Stimulated activated naive B cell treated with anti-CD40 and anti-IgM and Interleukin-4, amounts not matched to agents 10 μg/mL and 1 μg/mL and 100 μg/mL, for 72 hours (primary cell): ENCODE results near the gene SLC39A11.
"Not testable (repeated sequence)": the region's sequence is repeated elsewhere in the genome, so short reads cannot be mapped to it uniquely, and the experiment has no call there.

ENCODE experiments used
- ATAC-seq, 2 donors: fragments of 150-1000 bp; cut with Tn5 transposase; replicated peaks; 2 replicates each; pipeline ENCODE4 v1.10.0; 2021; ENCODE audit warnings: moderate library complexity in 1 of 2
- DNase-seq: peaks from one replicate; pipeline ENCODE4 v3.0.0; 2021
- H3K27ac Mint-ChIP-seq: one replicate; pipeline ENCODE4 v1.8.0; 2022; ENCODE audit warnings: mild to moderate bottlenecking, mixed read lengths
- H3K27me3 Mint-ChIP-seq, 2 donors: one replicate each; pipeline ENCODE4 v1.8.0; 2022; ENCODE audit warnings: mixed read lengths in 2 of 2
- H3K36me3 Mint-ChIP-seq, 2 donors: one replicate each; pipeline ENCODE4 v1.8.0; 2022; ENCODE audit warnings: mixed read lengths in 2 of 2, mild to moderate bottlenecking in 1 of 2
- H3K4me1 Mint-ChIP-seq, 2 donors: one replicate each; pipeline ENCODE4 v1.8.0; 2022; ENCODE audit warnings: mixed read lengths in 2 of 2, mild to moderate bottlenecking in 1 of 2
- H3K4me3 Mint-ChIP-seq, 2 donors: one replicate each; pipeline ENCODE4 v1.8.0; 2022; ENCODE audit warnings: mild to moderate bottlenecking in 2 of 2, mixed read lengths in 2 of 2, moderate library complexity in 1 of 2
- H3K9me3 Mint-ChIP-seq, 2 donors: one replicate each; pipeline ENCODE4 v1.8.0; 2022; ENCODE audit warnings: mixed read lengths in 2 of 2, mild to moderate bottlenecking in 1 of 2

The SLC39A11 gene

DNA sequence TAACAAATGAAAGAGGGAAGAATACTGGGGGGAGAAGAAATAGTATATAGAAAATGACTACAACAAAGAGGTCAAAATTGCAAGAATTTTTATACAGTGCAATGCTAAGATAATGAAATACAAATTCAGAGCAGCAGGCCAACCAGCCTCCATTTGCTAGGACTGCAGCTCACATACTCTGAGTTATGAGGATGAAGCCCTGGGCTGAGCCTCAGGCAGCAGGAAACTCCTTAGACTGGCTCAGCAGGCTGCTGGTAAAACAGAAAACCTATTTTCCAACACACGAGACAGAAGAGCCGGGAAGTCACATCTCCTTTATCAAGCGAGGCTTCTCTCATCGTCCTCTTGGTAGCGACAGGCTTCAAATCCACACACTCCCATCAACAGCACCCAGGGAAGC, 296.5 kb downstream of the SLC39A11 start:
- Mint-ChIP-seq H3K27me3 (no peaks in the 10 kb centered on the region), H3K36me3 (peaks cover 73 to 94% of the 10 kb centered on the region in 2 donors), H3K4me3 (no peak overlapping the region), H3K9me3 (peaks cover 47 to 50% of the 10 kb centered on the region in 2 donors), H3K27ac (no peak overlapping the region), H3K4me1 (no peaks in the 10 kb centered on the region)
- ATAC-seq (no peak), DNase-seq (no peak)

- ATAC-seq: no peak
- Mint-ChIP-seq H3K27ac (no peak overlapping the region), H3K9me3 (peaks cover 38 to 39% of the 10 kb centered on the region in 2 donors), H3K36me3 (peaks cover 67 to 93% of the 10 kb centered on the region in 2 donors), H3K27me3 (no peaks in the 10 kb centered on the region), H3K4me3 (no peak overlapping the region), H3K4me1 (no peaks in the 10 kb centered on the region)
- no peak for DNase-seq
Measured at GRCh38 chr17:72794152-72794551, 298.3 kb downstream of the SLC39A11 start.

DNA sequence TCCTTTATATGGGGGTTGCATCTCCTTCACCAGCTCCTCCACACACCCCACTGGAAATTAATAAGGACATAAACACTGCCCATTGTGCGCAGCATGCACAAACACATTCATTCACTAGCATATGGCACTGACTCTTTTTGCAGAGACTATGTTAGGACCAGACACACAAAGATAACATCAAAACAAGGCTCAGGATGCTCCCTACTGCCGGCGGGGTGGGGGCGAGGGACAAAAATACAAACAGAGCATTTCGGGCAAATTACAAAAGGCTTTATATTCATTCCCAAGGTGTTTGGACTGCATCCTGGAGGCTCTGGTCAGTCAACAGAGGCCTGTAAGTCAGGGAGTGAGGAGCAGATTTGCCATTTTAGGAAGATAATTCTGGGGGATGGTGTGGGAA, 299.7 kb downstream of the SLC39A11 start:
- Mint-ChIP-seq H3K4me1 (no peaks in the 10 kb centered on the region), H3K27ac (no peak overlapping the region), H3K9me3 (peaks cover 32% of the 10 kb centered on the region in 2 donors), H3K36me3 (peaks cover 57 to 90% of the 10 kb centered on the region in 2 donors), H3K27me3 (no peaks in the 10 kb centered on the region), H3K4me3 (no peak overlapping the region)
- ATAC-seq (no peak), DNase-seq (no peak)

- DNase-seq (no peak), ATAC-seq (no peak)
- no peak overlapping the region for H3K27ac Mint-ChIP-seq
- no peaks in the 10 kb centered on the region for H3K4me1 Mint-ChIP-seq
- peaks cover 24 to 29% of the 10 kb centered on the region in 2 donors for H3K9me3 Mint-ChIP-seq
- no peak overlapping the region for H3K4me3 Mint-ChIP-seq
- H3K36me3 Mint-ChIP-seq: peaks cover 47 to 74% of the 10 kb centered on the region in 2 donors
- H3K27me3 Mint-ChIP-seq: no peaks in the 10 kb centered on the region
Measured at GRCh38 chr17:72790190-72790589, 302.3 kb downstream of the SLC39A11 start.

GRCh38 chr17:72789711-72790110, 302.8 kb downstream of the SLC39A11 start:
- no peaks in the 10 kb centered on the region for H3K4me1 Mint-ChIP-seq
- no peak for ATAC-seq
- H3K4me3 Mint-ChIP-seq: no peak overlapping the region
- peaks cover 21 to 26% of the 10 kb centered on the region in 2 donors for H3K9me3 Mint-ChIP-seq
- no peak overlapping the region for H3K27ac Mint-ChIP-seq
- no peak for DNase-seq
- no peaks in the 10 kb centered on the region for H3K27me3 Mint-ChIP-seq
- peaks cover 42 to 71% of the 10 kb centered on the region in 2 donors for H3K36me3 Mint-ChIP-seq

GRCh38 chr17:72788950-72789585, 303.4 kb downstream of the SLC39A11 start:
- Mint-ChIP-seq H3K27ac (no peak overlapping the region), H3K4me3 (no peak overlapping the region), H3K36me3 (peaks cover 35 to 70% of the 10 kb centered on the region in 2 donors), H3K9me3 (peaks cover 15 to 21% of the 10 kb centered on the region in 2 donors), H3K4me1 (no peaks in the 10 kb centered on the region), H3K27me3 (no peaks in the 10 kb centered on the region)
- DNase-seq (no peak), ATAC-seq (no peak)

GRCh38 chr17:72786209-72786608, 306.3 kb downstream of the SLC39A11 start:
- ATAC-seq: no peak
- H3K27me3 Mint-ChIP-seq: no peaks in the 10 kb centered on the region
- H3K36me3 Mint-ChIP-seq: peaks cover 20 to 60% of the 10 kb centered on the region in 2 donors
- DNase-seq: no peak
- no peaks in the 10 kb centered on the region for H3K4me1 Mint-ChIP-seq
- no peaks in the 10 kb centered on the region for H3K9me3 Mint-ChIP-seq
- no peak overlapping the region for H3K27ac Mint-ChIP-seq
- H3K4me3 Mint-ChIP-seq: no peak overlapping the region

GRCh38 chr17:72782985-72783701, 309.3 kb downstream of the SLC39A11 start:
- H3K4me1 Mint-ChIP-seq: no peaks in the 10 kb centered on the region
- H3K27ac Mint-ChIP-seq: no peak overlapping the region
- no peak for ATAC-seq
- H3K27me3 Mint-ChIP-seq: no peaks in the 10 kb centered on the region
- no peak overlapping the region for H3K4me3 Mint-ChIP-seq
- no peaks in the 10 kb centered on the region for H3K9me3 Mint-ChIP-seq
- DNase-seq: no peak
- peaks cover 16 to 54% of the 10 kb centered on the region in 2 donors for H3K36me3 Mint-ChIP-seq

GRCh38 chr17:72782437-72782836, 310.1 kb downstream of the SLC39A11 start:
- ATAC-seq, H3K27me3 Mint-ChIP-seq, DNase-seq, H3K27ac Mint-ChIP-seq, H3K9me3 Mint-ChIP-seq, H3K4me1 Mint-ChIP-seq, H3K4me3 Mint-ChIP-seq: not testable (repeated sequence)
- peaks cover 16 to 48% of the 10 kb centered on the region in 2 donors for H3K36me3 Mint-ChIP-seq

DNA sequence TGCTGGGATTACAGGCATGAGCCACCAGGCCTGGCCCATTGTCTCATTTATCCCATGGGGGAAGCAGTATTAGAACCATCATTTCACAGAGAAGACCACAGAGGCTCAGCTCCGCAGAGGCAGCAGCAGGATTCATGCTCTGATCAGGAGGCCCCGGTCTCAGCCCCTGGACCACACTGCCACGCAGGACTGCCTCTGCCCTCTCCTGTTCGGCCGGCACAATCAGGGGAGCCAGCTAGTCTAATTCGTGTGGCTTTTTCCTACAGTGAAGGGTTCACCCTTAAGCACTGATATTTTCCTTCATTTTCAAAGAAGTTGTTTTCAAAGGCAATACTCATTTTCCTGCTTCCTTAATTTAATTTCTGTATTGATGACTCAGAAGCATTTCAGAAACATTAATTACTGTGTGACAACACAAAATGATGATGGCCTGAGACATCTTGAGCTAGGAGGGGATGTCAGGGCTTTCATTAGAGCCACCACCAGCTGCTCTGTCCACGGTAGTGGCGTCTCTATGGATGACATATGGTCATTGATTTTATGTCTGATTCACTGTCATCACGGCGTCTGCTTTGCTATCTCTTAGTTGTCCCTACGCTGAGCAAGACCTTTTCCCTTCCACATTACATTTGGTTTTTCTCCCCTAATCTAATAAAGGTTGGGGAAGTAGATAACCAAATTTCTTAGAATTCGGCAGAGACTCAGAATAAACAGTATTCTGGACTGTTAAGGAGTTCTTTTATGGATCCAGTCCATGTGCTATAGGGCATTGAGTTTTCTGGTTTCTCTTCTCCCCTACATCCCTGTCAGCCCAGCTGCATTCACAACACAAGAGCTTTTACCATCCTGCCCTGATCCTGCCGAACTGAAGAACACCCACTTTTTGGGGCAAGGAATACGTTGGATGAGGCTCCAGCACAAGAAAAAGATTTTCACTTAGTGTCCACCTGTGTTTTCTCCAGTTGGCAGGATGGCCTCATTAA, 314.0 kb downstream of the SLC39A11 start:
- Mint-ChIP-seq H3K27me3 (no peaks in the 10 kb centered on the region), H3K27ac (no peak overlapping the region), H3K9me3 (no peaks in the 10 kb centered on the region), H3K4me3 (no peak overlapping the region), H3K4me1 (peaks cover 0 to 4% of the 10 kb centered on the region in 2 donors), H3K36me3 (peaks cover 17 to 46% of the 10 kb centered on the region in 2 donors)
- ATAC-seq (no peak), DNase-seq (no peak)

- DNase-seq (no peak), ATAC-seq (no peak)
- peaks cover 0 to 5% of the 10 kb centered on the region in 2 donors for H3K4me1 Mint-ChIP-seq
- H3K4me3 Mint-ChIP-seq: no peak overlapping the region
- H3K27me3 Mint-ChIP-seq: no peaks in the 10 kb centered on the region
- H3K27ac Mint-ChIP-seq: no peak overlapping the region
- H3K36me3 Mint-ChIP-seq: peaks cover 24 to 48% of the 10 kb centered on the region in 2 donors
- H3K9me3 Mint-ChIP-seq: peaks cover 0 to 4% of the 10 kb centered on the region in 2 donors
Measured at GRCh38 chr17:72775919-72776318, 316.6 kb downstream of the SLC39A11 start.

DNA sequence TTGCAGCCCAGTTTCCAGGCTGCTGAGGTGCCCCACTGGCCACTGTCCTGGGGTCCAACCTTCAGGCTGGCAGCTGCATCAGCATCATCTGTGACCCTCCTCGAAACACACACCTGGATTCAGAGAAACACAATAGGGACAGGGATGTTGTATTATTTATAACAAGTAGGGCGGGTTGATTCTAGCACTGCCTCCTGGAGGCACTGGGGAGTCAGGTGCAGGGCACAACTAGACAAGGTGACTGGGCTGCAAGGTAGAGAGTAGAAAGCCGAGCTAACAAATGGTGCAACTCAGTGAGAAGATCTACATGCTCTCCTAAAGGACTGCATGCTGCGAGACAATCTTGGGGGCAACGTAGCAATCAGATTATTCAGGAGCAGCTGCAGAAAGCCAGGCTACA, 317.3 kb downstream of the SLC39A11 start:
- DNase-seq (no peak), ATAC-seq (no peak)
- peaks cover 0 to 8% of the 10 kb centered on the region in 2 donors for H3K9me3 Mint-ChIP-seq
- no peak overlapping the region for H3K27ac Mint-ChIP-seq
- no peak overlapping the region for H3K4me3 Mint-ChIP-seq
- no peaks in the 10 kb centered on the region for H3K27me3 Mint-ChIP-seq
- H3K36me3 Mint-ChIP-seq: peaks cover 27 to 47% of the 10 kb centered on the region in 2 donors
- H3K4me1 Mint-ChIP-seq: peaks cover 0 to 5% of the 10 kb centered on the region in 2 donors

DNA sequence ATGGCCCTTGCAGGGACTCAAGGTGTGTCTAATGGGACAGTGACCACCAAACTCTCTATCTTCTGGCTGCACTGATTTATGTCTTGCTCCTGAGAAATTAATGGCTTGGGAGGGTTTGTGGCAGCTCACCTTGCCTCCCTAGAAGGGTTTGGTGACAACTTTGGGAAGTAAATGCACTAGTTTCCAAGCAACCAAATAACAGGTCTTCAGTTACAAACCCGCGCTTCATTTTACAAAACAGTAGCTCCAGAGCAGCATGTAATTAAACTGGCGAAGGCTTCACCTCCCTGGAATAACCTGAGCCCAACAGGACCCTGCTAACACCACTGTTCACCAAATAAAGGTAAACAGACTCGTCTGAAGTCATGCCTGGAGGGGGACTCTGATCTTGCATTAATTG, 318.3 kb downstream of the SLC39A11 start:
- Mint-ChIP-seq H3K27me3 (no peaks in the 10 kb centered on the region), H3K4me1 (peaks cover 0 to 5% of the 10 kb centered on the region in 2 donors), H3K36me3 (peaks cover 32 to 45% of the 10 kb centered on the region in 2 donors), H3K9me3 (peaks cover 0 to 8% of the 10 kb centered on the region in 2 donors), H3K27ac (no peak overlapping the region), H3K4me3 (no peak overlapping the region)
- DNase-seq (no peak), ATAC-seq (no peak)

- not testable (repeated sequence) for H3K9me3 Mint-ChIP-seq, DNase-seq, H3K27ac Mint-ChIP-seq, H3K27me3 Mint-ChIP-seq, ATAC-seq, H3K4me3 Mint-ChIP-seq, H3K4me1 Mint-ChIP-seq
- H3K36me3 Mint-ChIP-seq: peaks cover 34 to 47% of the 10 kb centered on the region in 2 donors
Measured at GRCh38 chr17:72773225-72773624, 319.3 kb downstream of the SLC39A11 start.
